ENCODE data around the gene ZACN.

The ZACN gene

DNA sequence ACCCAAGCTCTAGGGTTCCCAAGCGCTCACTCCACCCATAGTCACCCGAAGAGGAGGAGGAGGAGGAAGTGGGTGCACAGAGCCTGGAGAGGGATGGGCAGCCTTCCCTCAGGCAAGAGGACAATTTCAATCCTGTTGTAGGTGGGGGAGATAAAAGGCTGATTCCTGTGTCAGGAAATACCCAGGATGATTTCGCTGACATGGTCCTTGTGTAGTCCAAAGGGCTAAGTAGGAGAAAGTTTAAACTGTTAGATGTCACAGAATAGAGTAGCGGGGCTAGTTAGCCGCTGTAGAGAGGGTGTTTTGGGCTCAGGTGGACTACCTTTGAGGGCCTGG, 25.9 kb downstream of the ZACN start:
- no peak for DNase-seq

DNA sequence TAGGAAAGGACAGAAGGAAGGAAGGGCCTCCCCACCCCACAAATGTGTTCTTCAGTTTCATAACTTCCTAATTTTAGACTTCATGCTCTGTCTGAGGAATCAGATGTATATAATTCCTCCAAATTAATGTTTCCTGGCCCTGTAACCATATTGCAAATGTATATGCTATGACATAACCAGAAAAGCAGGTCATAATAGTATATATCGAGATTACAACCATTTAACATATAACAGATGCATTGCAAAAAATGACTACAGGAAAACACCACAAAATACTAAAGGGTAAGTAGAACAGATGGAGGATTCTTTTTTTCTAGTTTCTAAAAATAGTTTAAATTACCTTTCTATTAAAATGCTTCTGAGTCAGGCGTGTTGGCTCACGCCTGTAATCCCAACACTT, 27.7 kb downstream of the ZACN start:
- no peak for DNase-seq

DNA sequence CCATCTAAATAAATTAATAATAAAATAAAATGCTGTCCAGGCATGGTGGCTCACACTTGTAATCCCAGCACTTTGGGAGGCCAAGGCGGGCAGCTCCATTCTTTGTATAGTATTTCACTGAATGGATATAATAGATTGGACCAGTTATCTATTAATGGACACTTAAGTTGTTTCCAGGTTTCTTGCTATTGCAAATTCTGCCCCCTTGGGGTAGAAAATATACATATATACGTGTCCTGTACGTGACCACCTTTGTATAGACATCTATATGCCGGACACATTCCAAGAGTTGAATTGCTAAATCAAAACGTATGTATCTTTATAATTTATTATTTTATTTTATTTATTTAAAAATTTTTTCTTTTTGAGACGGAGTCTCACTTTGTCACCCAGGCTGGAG, 28.5 kb downstream of the ZACN start:
- DNase-seq = no peak

GRCh38 chr17:76111956-76112355, 33.0 kb downstream of the ZACN start:
- DNase-seq = no peak

- DNase-seq = no peak
Measured at GRCh38 chr17:76115138-76115754, 36.3 kb downstream of the ZACN start.

DNA sequence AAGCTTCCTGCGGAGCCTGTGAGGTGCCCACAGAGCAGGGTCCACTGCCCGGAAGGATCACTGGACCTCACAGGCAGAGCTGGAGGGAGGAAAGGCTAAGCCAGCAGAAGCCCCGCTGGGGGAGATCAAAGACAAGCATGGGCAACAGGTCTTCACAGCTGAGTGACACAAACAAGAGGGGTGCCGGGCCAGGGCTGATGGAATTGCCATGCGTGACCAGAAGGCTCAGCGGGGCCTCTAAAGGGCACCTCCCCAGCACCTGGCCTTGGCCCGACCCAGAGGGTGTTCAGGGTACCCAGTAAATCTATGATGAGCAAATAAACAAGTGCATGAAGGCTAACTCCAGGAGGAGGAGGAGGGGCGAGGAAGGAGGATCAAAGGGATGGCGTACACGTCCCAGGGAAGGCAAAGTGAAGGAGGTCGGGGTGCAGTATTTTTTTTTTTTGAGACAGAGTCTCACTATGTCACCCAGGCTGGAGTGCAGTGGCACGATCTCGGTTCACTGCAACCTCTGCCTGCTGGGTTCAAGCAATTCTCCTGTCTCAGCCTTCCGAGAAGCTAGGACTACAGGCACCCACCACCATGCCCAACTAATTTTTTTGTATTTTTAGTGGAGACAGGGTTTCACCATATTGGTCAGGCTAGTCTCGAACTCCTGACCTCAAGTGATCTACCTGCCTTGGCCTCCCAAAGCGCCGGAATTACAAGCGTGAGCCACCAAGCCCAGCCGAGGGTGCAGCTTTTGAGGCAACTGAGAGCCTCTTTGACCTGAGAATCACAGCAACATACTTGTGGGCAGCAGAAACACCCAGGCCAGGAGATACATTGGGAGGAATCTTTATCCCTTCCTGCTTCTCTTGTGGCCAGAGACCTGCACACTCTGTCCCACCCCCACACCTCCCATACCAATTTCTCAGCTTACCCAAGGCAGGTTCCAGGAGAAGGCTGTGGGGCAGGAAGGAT, 40.7 kb downstream of the ZACN start:
- DNase-seq = no peak

DNA sequence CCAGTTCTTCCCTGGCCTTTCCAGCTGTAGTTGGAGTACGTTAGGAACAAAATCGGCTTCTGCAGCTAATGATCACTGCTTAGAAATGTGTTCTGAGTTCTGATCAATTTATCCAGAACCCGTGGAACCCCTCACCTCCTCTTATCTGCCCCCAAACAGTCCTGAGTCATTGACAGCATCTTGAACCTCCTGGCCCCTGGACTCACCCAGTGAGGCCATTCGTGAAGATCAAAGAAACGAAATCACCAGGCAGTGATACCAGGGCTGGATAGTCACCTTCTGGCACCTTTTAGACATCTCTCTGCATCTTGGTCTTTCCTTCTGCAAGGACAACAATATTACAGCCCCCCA, 41.7 kb downstream of the ZACN start:
- DNase-seq = no peak

GRCh38 chr17:76121932-76122430, 43.0 kb downstream of the ZACN start:
- DNase-seq = peak in 1 of 2 donors; percentile 22

DNA sequence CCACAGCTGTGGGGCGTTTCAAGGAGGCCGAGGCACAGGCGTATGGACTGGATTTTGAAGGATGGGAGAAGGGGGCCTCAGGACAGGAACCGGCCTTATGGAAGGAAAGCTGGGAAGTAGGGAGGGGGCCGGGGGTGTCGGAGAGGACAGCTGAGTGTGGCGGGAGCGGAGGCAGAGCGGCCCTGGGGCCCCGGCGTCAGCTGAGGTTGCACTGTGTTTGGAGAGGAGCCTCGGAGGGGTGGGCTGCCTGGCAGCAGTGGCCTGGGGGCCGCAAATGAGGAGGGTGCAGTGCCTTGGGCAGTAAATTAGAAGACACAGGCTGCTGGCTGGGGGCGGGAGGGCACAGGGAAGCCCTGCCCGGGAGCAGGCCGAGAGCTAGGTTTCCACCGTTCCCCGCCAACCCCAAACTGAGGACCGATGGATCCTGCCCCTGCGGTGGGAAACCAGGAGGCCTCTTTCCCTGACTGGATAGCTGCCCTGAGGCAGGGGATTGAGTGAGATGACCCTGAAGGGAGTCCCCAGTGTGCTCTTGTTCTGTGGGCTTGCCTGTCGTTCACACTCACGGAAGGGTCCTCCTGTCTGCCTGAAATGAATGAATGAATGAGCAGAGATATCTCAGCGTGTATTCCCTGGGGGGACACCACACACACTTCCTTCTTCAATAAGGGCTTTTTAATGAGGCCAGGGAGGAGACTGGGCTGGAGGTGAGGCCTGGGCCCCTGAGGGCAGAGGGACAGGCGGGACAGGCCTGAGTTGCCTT, 43.6 kb downstream of the ZACN start:
- no peak for DNase-seq

DNA sequence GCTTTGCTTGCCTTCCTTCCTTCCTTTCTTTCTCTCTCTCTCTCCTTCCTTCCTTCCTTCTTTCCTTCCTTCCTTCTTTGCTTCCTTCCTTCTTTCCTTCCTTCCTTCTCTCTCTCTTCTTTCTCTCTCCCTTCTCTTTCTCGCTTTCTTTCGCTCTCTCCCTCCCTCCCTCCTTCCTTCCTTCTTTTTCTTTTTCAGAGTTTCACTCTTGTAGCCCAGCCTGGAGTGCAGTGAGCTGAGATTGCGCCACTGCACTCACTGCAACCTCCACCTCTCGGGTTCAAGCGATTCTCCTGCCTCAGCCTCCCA, 44.2 kb downstream of the ZACN start:
- DNase-seq = no peak

DNA sequence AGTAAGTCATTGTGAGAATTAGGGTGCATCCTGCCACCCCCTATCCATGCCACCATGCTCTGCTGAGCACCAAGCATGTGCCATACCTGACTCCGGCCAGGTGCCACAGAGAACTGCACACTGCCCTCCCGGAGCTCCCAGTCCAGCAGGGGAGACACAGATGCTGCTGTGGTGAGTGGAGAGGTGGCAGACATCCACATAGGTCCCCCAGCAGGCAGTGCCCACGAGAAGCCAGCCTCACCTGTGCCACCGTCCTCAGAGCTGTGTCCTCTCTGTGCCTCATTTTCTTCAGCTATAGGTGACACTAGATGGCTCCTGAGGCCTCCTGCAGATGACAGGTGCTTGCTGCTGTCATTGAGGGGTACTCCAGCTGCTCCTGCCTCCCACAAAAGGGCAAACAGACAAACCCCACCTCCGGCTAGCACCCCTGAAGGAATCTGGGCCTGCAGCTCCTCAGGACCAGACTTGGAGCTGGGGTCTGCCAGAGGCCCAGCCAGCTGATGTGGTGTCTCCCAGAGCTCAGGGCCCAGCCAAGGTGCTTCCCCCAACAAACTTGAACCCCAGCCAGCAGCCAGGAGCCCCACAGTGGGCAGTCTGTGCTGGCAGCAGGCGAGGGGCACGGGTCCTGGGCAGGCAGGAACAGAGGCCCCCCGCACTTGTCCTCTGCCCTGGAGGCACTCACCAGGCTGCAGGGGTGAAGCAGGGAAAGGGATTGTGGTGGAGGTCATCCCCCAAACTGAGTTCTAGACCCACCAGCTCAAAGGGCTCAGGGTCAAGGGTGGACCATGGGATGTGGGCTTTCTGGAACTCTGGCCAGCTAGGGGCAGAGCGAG, 45.0 kb downstream of the ZACN start:
- DNase-seq = no peak

- no peak for DNase-seq
Measured at GRCh38 chr17:76124582-76125390, 45.8 kb downstream of the ZACN start.

GRCh38 chr17:76125391-76125675, 46.4 kb downstream of the ZACN start:
- DNase-seq = no peak

GRCh38 chr17:76125922-76126321, 46.9 kb downstream of the ZACN start:
- DNase-seq = no peak

DNA sequence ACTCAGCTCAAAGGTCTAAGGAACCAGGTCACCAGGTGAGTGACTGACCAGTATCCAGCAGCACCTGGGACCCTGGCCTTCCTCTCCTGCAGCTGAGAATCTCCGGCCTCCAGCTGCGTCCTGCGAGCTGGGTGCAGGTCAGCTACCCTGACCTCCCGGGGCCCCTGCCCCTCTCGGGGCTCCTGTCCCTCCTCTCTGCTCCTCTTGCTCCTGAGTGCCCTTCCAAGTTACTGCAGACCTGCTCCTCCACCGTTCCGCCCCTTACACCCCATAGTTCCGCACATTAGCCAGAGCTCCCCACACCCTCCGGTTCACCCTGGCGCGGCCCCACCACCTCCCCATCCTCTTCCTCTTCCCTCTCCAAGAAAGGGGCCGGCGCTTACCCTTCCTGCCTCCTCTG, 51.5 kb downstream of the ZACN start:
- no peak for DNase-seq

DNA sequence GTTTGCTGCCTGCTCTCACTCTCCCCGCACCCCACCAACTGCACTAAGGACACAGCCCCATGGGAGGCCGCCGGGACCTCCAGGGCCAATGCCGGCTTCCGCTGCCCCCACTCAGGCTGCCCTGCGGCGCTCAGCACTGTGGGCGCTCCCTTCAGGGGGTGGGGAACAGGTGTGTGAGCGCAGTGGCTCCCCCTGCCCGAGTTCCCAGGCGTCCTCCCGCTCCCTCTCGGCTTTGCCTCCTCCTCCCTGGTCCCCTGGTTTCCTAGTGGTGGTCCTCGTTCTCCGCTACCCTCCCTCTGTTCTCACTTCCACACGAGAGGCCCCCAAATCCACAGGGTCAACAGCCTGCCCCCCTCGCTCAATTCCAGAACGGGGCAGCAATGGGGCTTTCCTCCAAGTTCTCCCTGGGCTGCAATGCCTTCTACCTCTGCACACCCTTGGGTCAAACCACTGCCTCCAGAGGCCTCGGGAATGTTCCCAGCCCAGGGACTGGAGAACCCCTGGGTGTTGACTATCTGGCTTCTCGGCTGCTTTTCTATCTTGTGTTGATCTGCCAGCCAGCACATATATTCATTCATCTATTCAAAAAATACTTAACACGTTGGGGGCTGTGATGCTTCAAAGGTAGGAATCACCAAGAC, 52.2 kb downstream of the ZACN start:
- no peak for DNase-seq

GRCh38 chr17:76131692-76132573, 53.0 kb downstream of the ZACN start:
- no peak for DNase-seq

Measured in activated CD4-positive, alpha-beta T cell treated with anti-CD3 and anti-CD28 coated beads for 4 hours (primary cell).